HepG2 (cell line): ENCODE results near the gene GAPDH. TPM values are rescaled to one million over a fixed set of nuclear protein-coding genes. Genes with fewer than 3 reads are reported as not detected.

Experiments
- ARNT ChIP-seq: fragments of 450-650 bp; IDR thresholded peaks from 2 replicates; pipeline ENCODE4 v1.6.1; 2017
- GATA4 ChIP-seq: sonication (generic); IDR thresholded peaks from 2 replicates; pipeline ENCODE4 v1.6.1; 2016; ENCODE audit warnings: antibody characterized with exemption, low read depth, borderline replicate concordance
- KLF16 ChIP-seq, 2 experiments: sonication (generic) in 1 of 2; formaldehyde crosslinking in 1 of 2; IDR thresholded peaks; 2 replicates each; pipeline versions ENCODE4 v1.6.1 to v1.8.0; 2016 to 2023; ENCODE audit warnings: missing genetic modification reagents in 2 of 2, missing compliant biosample characterization in 1 of 2
- MBD4 ChIP-seq: IDR thresholded peaks from 2 replicates; pipeline ENCODE4 v1.6.1; 2012; ENCODE audit warnings: low read length, inconsistent platforms, borderline replicate concordance
- NR2F1 ChIP-seq, 2 experiments: fragments of 450-650 bp in 1 of 2; formaldehyde crosslinking in 1 of 2; IDR thresholded peaks; 2 replicates each; pipeline versions ENCODE4 v1.5.0 to v1.6.1; 2016 to 2020; ENCODE audit warnings: mild to moderate bottlenecking in 1 of 2, missing compliant biosample characterization in 1 of 2, missing genetic modification reagents in 1 of 2, moderate library complexity in 1 of 2
- POLR2AphosphoS2 ChIP-seq: IDR thresholded peaks from 2 replicates; pipeline ENCODE4 v1.6.1; 2011; ENCODE audit warnings: low read depth, low read length, improper control_type of control experiment
- THYN1 ChIP-seq: sonication (generic); formaldehyde crosslinking; IDR thresholded peaks from 2 replicates; pipeline ENCODE4 v1.8.1; 2023; ENCODE audit warnings: low read depth, mild to moderate bottlenecking, moderate library complexity, missing genetic modification reagents, borderline replicate concordance
- ZNF101 ChIP-seq: sonication (generic); formaldehyde crosslinking; IDR thresholded peaks from 2 replicates; pipeline ENCODE4 v1.4.0; 2020; ENCODE audit warnings: mild to moderate bottlenecking, low read depth, missing genetic modification reagents, borderline replicate concordance
- ZNF329 ChIP-seq: sonication (generic); formaldehyde crosslinking; IDR thresholded peaks from 2 replicates; pipeline ENCODE4 v1.9.0; 2021; ENCODE audit warnings: low read depth, mild to moderate bottlenecking, missing genetic modification reagents
- ZNF496 ChIP-seq: sonication (generic); formaldehyde crosslinking; IDR thresholded peaks from 2 replicates; pipeline ENCODE4 v1.8.1; 2023; ENCODE audit warnings: mild to moderate bottlenecking, moderate library complexity, missing genetic modification reagents; ENCODE audit not compliant: insufficient replicate concordance
- ZNF598 ChIP-seq: sonication (generic); formaldehyde crosslinking; IDR thresholded peaks from 2 replicates; pipeline ENCODE4 v1.5.1; 2020; ENCODE audit warnings: mild to moderate bottlenecking, missing genetic modification reagents, borderline replicate concordance
- ZNF703 ChIP-seq: sonication (generic); formaldehyde crosslinking; IDR thresholded peaks from 2 replicates; pipeline ENCODE4 v1.5.1; 2020; ENCODE audit warnings: missing genetic modification reagents, mild to moderate bottlenecking, moderate library complexity, borderline replicate concordance
- ZNF713 ChIP-seq: sonication (generic); formaldehyde crosslinking; IDR thresholded peaks from 2 replicates; pipeline ENCODE4 v1.4.0; 2020; ENCODE audit warnings: mild to moderate bottlenecking, missing genetic modification reagents
- ZNF83 ChIP-seq: sonication (generic); formaldehyde crosslinking; IDR thresholded peaks from 2 replicates; pipeline ENCODE4 v1.4.0; 2020; ENCODE audit warnings: missing genetic modification reagents, mild to moderate bottlenecking, borderline replicate concordance
- polyA plus RNA-seq, 8 experiments: library from polyadenylated mRNA; depleted of rRNA in 3 of 8; stranded (reverse) in 7 of 8; unstranded in 1 of 8; fragments of >200 nt; fragmentation: Illumina TruSeq in 4 of 8; extraction: Trizol in 4 of 8; gene quantifications; 2 replicates each; pipeline versions ENCODE4 v1.2.1 to v1.2.3, GENCODE V29; 2011 to 2016; ENCODE audit warnings: low read depth in 4 of 8, missing spikeins in 1 of 8, mixed read lengths in 1 of 8; ENCODE audit not compliant: insufficient read depth in 1 of 8
- total RNA-seq, 5 experiments: library from RNA; depleted of rRNA; stranded (reverse); fragments of >200 nt; fragmentation: Illumina TruSeq; extraction: Trizol; gene quantifications; 2 replicates each; pipeline ENCODE4 v1.2.3, GENCODE V29; 2016; ENCODE audit warnings: low read depth in 1 of 5
- TF ChIP-seq, protein P1 (sequence below): sonication (generic); formaldehyde crosslinking; IDR thresholded peaks from 2 replicates; pipeline ENCODE4 v1.4.0; 2020; ENCODE audit warnings: missing genetic modification reagents
- TF ChIP-seq, protein P2 (sequence below): sonication (generic); formaldehyde crosslinking; IDR thresholded peaks from 2 replicates; pipeline ENCODE4 v1.5.1; 2020; ENCODE audit warnings: missing genetic modification reagents, mild to moderate bottlenecking, borderline replicate concordance
- TF ChIP-seq, protein P3 (sequence below): sonication (generic); formaldehyde crosslinking; conservative IDR thresholded peaks from 2 replicates; pipeline ENCODE4 v1.4.0; 2020; ENCODE audit warnings: missing genetic modification reagents
- TF ChIP-seq, protein P4 (sequence below): IDR thresholded peaks from 2 replicates; pipeline ENCODE4 v1.6.1; 2016
- TF ChIP-seq, protein P5 (sequence below): sonication (generic); formaldehyde crosslinking; IDR thresholded peaks from 2 replicates; pipeline ENCODE4 v1.4.0; 2020; ENCODE audit warnings: mild to moderate bottlenecking, missing genetic modification reagents

The GAPDH gene
- total and polyA plus RNA-seq, 2 of the 13 experiments (the other 11 are each of a cell fraction or from before 2014, with no cell fraction given): 3,038 to 12,722 TPM

DNA sequence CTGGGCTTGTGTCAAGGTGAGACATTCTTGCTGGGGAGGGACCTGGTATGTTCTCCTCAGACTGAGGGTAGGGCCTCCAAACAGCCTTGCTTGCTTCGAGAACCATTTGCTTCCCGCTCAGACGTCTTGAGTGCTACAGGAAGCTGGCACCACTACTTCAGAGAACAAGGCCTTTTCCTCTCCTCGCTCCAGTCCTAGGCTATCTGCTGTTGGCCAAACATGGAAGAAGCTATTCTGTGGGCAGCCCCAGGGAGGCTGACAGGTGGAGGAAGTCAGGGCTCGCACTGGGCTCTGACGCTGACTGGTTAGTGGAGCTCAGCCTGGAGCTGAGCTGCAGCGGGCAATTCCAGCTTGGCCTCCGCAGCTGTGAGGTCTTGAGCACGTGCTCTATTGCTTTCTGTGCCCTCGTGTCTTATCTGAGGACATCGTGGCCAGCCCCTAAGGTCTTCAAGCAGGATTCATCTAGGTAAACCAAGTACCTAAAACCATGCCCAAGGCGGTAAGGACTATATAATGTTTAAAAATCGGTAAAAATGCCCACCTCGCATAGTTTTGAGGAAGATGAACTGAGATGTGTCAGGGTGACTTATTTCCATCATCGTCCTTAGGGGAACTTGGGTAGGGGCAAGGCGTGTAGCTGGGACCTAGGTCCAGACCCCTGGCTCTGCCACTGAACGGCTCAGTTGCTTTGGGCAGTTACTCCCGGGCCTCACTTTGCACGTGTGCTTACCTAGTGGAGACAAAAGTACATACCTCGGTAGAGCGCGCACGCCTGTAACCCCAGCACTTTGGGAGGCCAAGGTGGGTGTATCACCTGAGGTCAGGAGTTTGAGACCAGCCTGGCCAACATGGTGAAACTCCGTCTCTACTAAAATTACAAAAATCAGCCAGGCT, 4.3 kb downstream of the GAPDH start (continued):
- TF ChIP-seq, protein P1, sequence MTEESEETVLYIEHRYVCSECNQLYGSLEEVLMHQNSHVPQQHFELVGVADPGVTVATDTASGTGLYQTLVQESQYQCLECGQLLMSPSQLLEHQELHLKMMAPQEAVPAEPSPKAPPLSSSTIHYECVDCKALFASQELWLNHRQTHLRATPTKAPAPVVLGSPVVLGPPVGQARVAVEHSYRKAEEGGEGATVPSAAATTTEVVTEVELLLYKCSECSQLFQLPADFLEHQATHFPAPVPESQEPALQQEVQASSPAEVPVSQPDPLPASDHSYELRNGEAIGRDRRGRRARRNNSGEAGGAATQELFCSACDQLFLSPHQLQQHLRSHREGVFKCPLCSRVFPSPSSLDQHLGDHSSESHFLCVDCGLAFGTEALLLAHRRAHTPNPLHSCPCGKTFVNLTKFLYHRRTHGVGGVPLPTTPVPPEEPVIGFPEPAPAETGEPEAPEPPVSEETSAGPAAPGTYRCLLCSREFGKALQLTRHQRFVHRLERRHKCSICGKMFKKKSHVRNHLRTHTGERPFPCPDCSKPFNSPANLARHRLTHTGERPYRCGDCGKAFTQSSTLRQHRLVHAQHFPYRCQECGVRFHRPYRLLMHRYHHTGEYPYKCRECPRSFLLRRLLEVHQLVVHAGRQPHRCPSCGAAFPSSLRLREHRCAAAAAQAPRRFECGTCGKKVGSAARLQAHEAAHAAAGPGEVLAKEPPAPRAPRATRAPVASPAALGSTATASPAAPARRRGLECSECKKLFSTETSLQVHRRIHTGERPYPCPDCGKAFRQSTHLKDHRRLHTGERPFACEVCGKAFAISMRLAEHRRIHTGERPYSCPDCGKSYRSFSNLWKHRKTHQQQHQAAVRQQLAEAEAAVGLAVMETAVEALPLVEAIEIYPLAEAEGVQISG (CRISPR knock-in tag): no peak; the same call in 1 of the 2 replicates
- 0 out of 2 replicates have a peak, but pooled peaks have one; percentile 50 for TF ChIP-seq ZNF83 (CRISPR knock-in tag)
- TF ChIP-seq, protein P2, sequence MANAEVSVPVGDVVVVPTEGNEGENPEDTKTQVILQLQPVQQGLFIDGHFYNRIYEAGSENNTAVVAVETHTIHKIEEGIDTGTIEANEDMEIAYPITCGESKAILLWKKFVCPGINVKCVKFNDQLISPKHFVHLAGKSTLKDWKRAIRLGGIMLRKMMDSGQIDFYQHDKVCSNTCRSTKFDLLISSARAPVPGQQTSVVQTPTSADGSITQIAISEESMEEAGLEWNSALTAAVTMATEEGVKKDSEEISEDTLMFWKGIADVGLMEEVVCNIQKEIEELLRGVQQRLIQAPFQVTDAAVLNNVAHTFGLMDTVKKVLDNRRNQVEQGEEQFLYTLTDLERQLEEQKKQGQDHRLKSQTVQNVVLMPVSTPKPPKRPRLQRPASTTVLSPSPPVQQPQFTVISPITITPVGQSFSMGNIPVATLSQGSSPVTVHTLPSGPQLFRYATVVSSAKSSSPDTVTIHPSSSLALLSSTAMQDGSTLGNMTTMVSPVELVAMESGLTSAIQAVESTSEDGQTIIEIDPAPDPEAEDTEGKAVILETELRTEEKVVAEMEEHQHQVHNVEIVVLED (CRISPR knock-in tag): no peak
- TF ChIP-seq, protein P3, sequence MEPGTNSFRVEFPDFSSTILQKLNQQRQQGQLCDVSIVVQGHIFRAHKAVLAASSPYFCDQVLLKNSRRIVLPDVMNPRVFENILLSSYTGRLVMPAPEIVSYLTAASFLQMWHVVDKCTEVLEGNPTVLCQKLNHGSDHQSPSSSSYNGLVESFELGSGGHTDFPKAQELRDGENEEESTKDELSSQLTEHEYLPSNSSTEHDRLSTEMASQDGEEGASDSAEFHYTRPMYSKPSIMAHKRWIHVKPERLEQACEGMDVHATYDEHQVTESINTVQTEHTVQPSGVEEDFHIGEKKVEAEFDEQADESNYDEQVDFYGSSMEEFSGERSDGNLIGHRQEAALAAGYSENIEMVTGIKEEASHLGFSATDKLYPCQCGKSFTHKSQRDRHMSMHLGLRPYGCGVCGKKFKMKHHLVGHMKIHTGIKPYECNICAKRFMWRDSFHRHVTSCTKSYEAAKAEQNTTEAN (CRISPR knock-in tag): no peak
- TF ChIP-seq GATA4: 0 out of 2 replicates have a peak, but pooled peaks have one; percentile 48
- no peak for TF ChIP-seq POLR2AphosphoS2
- TF ChIP-seq, protein P4, sequence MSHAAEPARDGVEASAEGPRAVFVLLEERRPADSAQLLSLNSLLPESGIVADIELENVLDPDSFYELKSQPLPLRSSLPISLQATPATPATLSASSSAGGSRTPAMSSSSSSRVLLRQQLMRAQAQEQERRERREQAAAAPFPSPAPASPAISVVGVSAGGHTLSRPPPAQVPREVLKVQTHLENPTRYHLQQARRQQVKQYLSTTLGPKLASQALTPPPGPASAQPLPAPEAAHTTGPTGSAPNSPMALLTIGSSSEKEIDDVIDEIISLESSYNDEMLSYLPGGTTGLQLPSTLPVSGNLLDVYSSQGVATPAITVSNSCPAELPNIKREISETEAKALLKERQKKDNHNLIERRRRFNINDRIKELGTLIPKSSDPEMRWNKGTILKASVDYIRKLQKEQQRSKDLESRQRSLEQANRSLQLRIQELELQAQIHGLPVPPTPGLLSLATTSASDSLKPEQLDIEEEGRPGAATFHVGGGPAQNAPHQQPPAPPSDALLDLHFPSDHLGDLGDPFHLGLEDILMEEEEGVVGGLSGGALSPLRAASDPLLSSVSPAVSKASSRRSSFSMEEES (CRISPR knock-in tag): no peak
- no peak for TF ChIP-seq KLF16 (CRISPR knock-in tag; IDR thresholded peaks at IDR 0.05)
- no peak for TF ChIP-seq ZNF713 (CRISPR knock-in tag)
- TF ChIP-seq MBD4: peak; percentile 58; the same call in 1 of the 2 replicates
- TF ChIP-seq, protein P5, sequence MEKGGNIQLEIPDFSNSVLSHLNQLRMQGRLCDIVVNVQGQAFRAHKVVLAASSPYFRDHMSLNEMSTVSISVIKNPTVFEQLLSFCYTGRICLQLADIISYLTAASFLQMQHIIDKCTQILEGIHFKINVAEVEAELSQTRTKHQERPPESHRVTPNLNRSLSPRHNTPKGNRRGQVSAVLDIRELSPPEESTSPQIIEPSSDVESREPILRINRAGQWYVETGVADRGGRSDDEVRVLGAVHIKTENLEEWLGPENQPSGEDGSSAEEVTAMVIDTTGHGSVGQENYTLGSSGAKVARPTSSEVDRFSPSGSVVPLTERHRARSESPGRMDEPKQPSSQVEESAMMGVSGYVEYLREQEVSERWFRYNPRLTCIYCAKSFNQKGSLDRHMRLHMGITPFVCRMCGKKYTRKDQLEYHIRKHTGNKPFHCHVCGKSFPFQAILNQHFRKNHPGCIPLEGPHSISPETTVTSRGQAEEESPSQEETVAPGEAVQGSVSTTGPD: no peak
- no peak for TF ChIP-seq THYN1 (CRISPR knock-in tag)
- TF ChIP-seq ZNF703 (CRISPR knock-in tag): no peak
- no peak for TF ChIP-seq ZNF496 (CRISPR knock-in tag)
- no peak for TF ChIP-seq NR2F1 (CRISPR knock-in tag; IDR thresholded peaks at IDR 0.05)
- TF ChIP-seq ZNF598 (CRISPR knock-in tag): no peak
- TF ChIP-seq ZNF101 (CRISPR knock-in tag): no peak
- TF ChIP-seq ARNT: no peak
- no peak for TF ChIP-seq ZNF329 (CRISPR knock-in tag)
